OCI-LY1 (cell line): ENCODE data around the gene PHKG2.
"Not testable (repeated sequence)": the region's sequence is repeated elsewhere in the genome, so short reads cannot be mapped to it uniquely, and the experiment has no call there.

Source experiments
- H2AFZ ChIP-seq: fragments of 200-600 bp; sonication (generic), shearing (Covaris generic); 2 replicates; pipeline ENCODE4 v1.6.0; 2014; ENCODE audit warnings: antibody characterized with exemption, mild to moderate bottlenecking, low read length
- H3F3A ChIP-seq: fragments of 200-600 bp; sonication (generic), shearing (Covaris generic); 2 replicates; pipeline ENCODE4 v1.6.0; 2014; ENCODE audit warnings: mild to moderate bottlenecking, antibody characterized with exemption, low read length, moderate library complexity; ENCODE audit not compliant: insufficient read depth
- H3K27ac ChIP-seq: fragments of 200-600 bp; sonication (generic); 2 replicates; pipeline ENCODE4 v1.5.1; 2014; ENCODE audit warnings: low read length, mixed run types, mild to moderate bottlenecking, low read depth; ENCODE audit not compliant: poor library complexity, severe bottlenecking
- H3K27me3 ChIP-seq: fragments of 200-600 bp; sonication (generic); 2 replicates; pipeline ENCODE4 v1.6.0; 2014; ENCODE audit warnings: antibody characterized with exemption, mild to moderate bottlenecking, low read length, moderate library complexity; ENCODE audit not compliant: insufficient read depth
- H3K36me3 ChIP-seq: fragments of 200-600 bp; sonication (generic); 2 replicates; pipeline ENCODE4 v1.6.1; 2014; ENCODE audit warnings: mild to moderate bottlenecking, antibody characterized with exemption, low read length, moderate library complexity, mixed read lengths; ENCODE audit not compliant: insufficient read depth
- H3K4me1 ChIP-seq: fragments of 200-600 bp; sonication (generic); 2 replicates; pipeline ENCODE4 v1.5.1; 2014; ENCODE audit warnings: mild to moderate bottlenecking, low read length, moderate library complexity; ENCODE audit not compliant: insufficient read depth, severe bottlenecking
- H3K4me2 ChIP-seq: fragments of 200-600 bp; sonication (generic), shearing (Covaris generic); 2 replicates; pipeline ENCODE4 v1.6.1; 2014; ENCODE audit warnings: low read length
- H3K4me3 ChIP-seq: fragments of 200-600 bp; sonication (generic); 2 replicates; pipeline ENCODE4 v1.5.1; 2014; ENCODE audit warnings: low read length, low read depth, mild to moderate bottlenecking, mixed read lengths; ENCODE audit not compliant: poor library complexity, severe bottlenecking
- H3K79me2 ChIP-seq: fragments of 200-600 bp; shearing (Covaris generic); 2 replicates; pipeline ENCODE4 v1.6.1; 2016; ENCODE audit warnings: mixed run types, low read length, mixed read lengths; ENCODE audit not compliant: insufficient read depth
- H3K9ac ChIP-seq: fragments of 200-600 bp; sonication (generic), shearing (Covaris generic); 2 replicates; pipeline ENCODE4 v1.6.1; 2014; ENCODE audit warnings: mild to moderate bottlenecking, low read length, mixed read lengths
- H3K9me2 ChIP-seq: fragments of 200-600 bp; sonication (generic), shearing (Covaris generic); 2 replicates; pipeline ENCODE4 v1.6.1; 2014; ENCODE audit warnings: low read depth, mild to moderate bottlenecking, low read length, mixed read lengths
- H3K9me3 ChIP-seq: fragments of 200-600 bp; shearing (Covaris generic); 2 replicates; pipeline ENCODE4 v1.6.1; 2014; ENCODE audit warnings: low read length, mixed read lengths
- H4K20me1 ChIP-seq: fragments of 200-600 bp; sonication (generic), shearing (Covaris generic); 2 replicates; pipeline ENCODE4 v1.6.0; 2016; ENCODE audit warnings: mild to moderate bottlenecking, low read length; ENCODE audit not compliant: insufficient read depth
- EZH2 ChIP-seq: fragments of 200-600 bp; sonication (generic), shearing (Covaris generic); IDR thresholded peaks from 2 replicates; pipeline ENCODE4 v1.8.0; 2017; ENCODE audit warnings: borderline replicate concordance, mixed run types, mild to moderate bottlenecking, antibody characterized with exemption, low read length, moderate library complexity, mixed read lengths
- TF ChIP-seq, protein P1 (sequence below): fragments of 200-600 bp; sonication (generic), shearing (Covaris generic); IDR thresholded peaks from 2 replicates; pipeline ENCODE4 v1.5.1; 2017; ENCODE audit warnings: mild to moderate bottlenecking, antibody characterized with exemption, low read length, moderate library complexity, mixed read lengths

The PHKG2 gene

GRCh38 chr16:30700491-30700890 is 47.7 kb upstream of the PHKG2 start:
- Histone ChIP-seq H3K79me2 (peaks cover 23% of the 10 kb centered on the region), H3K36me3 (peaks cover 49% of the 10 kb centered on the region), H3K4me1 (peaks cover 19% of the 10 kb centered on the region), H3F3A (no peaks in the 10 kb centered on the region), H3K9me2 (no peaks in the 10 kb centered on the region), H3K4me3 (peak overlapping the region; percentile 74), H4K20me1 (no peaks in the 10 kb centered on the region), H3K9me3 (no peaks in the 10 kb centered on the region), H3K27ac (no peak overlapping the region), H3K27me3 (no peaks in the 10 kb centered on the region), H2AFZ (no peak overlapping the region), H3K4me2 (peak overlapping the region; percentile 88; the same call in 1 of the 2 replicates), H3K9ac (no peak overlapping the region)
- TF ChIP-seq EZH2 = no peak
- TF ChIP-seq, protein P1, sequence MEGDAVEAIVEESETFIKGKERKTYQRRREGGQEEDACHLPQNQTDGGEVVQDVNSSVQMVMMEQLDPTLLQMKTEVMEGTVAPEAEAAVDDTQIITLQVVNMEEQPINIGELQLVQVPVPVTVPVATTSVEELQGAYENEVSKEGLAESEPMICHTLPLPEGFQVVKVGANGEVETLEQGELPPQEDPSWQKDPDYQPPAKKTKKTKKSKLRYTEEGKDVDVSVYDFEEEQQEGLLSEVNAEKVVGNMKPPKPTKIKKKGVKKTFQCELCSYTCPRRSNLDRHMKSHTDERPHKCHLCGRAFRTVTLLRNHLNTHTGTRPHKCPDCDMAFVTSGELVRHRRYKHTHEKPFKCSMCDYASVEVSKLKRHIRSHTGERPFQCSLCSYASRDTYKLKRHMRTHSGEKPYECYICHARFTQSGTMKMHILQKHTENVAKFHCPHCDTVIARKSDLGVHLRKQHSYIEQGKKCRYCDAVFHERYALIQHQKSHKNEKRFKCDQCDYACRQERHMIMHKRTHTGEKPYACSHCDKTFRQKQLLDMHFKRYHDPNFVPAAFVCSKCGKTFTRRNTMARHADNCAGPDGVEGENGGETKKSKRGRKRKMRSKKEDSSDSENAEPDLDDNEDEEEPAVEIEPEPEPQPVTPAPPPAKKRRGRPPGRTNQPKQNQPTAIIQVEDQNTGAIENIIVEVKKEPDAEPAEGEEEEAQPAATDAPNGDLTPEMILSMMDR = no peak

DNA sequence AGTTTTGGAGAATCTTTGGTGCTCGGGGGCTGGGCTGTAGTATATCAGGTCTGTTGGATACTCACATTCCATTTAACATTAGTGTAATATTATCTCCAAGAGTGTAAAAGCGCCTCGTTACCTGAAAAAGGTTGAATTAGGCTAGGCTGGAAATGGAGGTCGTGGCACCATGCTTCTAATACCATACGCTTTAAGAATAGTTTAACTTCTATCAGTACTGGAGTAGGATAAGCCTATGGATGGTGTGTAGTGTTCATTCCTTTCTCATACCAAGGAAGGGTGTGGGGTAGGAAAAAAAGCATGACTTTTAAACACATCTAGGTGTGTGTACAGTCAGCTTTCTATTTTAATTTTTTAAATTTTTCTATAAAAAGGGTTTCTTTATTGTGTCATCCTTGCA is 47.3 kb upstream of the PHKG2 start:
- Histone ChIP-seq H3K79me2 (peaks cover 23% of the 10 kb centered on the region), H3K9ac (no peak overlapping the region), H3K27ac (no peak overlapping the region), H3K9me2 (no peaks in the 10 kb centered on the region), H4K20me1 (no peaks in the 10 kb centered on the region), H3K4me3 (no peak overlapping the region), H3K9me3 (no peaks in the 10 kb centered on the region), H3K4me1 (peaks cover 19% of the 10 kb centered on the region), H3K4me2 (no peak overlapping the region), H3F3A (no peaks in the 10 kb centered on the region), H3K36me3 (peaks cover 53% of the 10 kb centered on the region), H2AFZ (no peak overlapping the region), H3K27me3 (no peaks in the 10 kb centered on the region)
- TF ChIP-seq EZH2 = no peak
- TF ChIP-seq, protein P1 = no peak

DNA sequence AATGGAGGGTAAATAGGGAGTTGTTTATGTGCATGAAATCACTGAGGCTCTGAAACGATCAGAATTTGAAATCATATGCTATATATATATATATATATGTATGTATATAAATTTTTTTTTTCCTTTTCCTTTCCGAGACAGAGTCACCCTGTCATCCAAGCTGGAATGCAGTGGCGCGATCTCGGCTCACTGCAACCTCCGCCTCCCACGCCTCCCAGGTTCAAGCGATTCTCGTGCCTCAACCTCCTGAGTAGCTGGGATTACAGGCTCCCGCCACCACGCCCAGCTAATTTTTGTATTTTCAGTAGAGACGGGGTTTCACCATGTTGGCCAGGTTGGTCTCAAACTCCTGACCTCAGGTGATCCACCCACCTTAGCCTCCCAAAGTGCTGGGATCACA is 45.2 kb upstream of the PHKG2 start:
- H2AFZ ChIP-seq, H3K9ac ChIP-seq, H3K27me3 ChIP-seq, H3K4me2 ChIP-seq, H3K9me2 ChIP-seq, H3K4me1 ChIP-seq, H3F3A ChIP-seq, H3K9me3 ChIP-seq, H4K20me1 ChIP-seq, H3K27ac ChIP-seq, H3K4me3 ChIP-seq: not testable (repeated sequence)
- Histone ChIP-seq H3K36me3 (peaks cover 74% of the 10 kb centered on the region), H3K79me2 (peaks cover 23% of the 10 kb centered on the region)

GRCh38 chr16:30703971-30704370 is 44.3 kb upstream of the PHKG2 start:
- Histone ChIP-seq H3K4me2 (no peak overlapping the region), H3K79me2 (peaks cover 22% of the 10 kb centered on the region), H3K27ac (no peak overlapping the region), H3K9ac (no peak overlapping the region), H3K4me1 (peaks cover 10% of the 10 kb centered on the region), H3K27me3 (no peaks in the 10 kb centered on the region), H3K4me3 (no peak overlapping the region), H2AFZ (no peak overlapping the region), H3K36me3 (peaks cover 83% of the 10 kb centered on the region), H3K9me2 (no peaks in the 10 kb centered on the region), H4K20me1 (no peaks in the 10 kb centered on the region), H3F3A (no peaks in the 10 kb centered on the region), H3K9me3 (no peaks in the 10 kb centered on the region)
- TF ChIP-seq, protein P1 = no peak
- no peak for TF ChIP-seq EZH2
